HepG2 (cell line): ENCODE data around the gene LAMC1. TPM values are rescaled to one million over a fixed set of nuclear protein-coding genes. Genes with fewer than 3 reads are reported as not detected.

Experiments used
- ADNP ChIP-seq: sonication (generic); formaldehyde crosslinking; IDR thresholded peaks from 2 replicates; pipeline ENCODE4 v1.4.0; 2020; ENCODE audit warnings: missing genetic modification reagents
- FOXA3 ChIP-seq: IDR thresholded peaks from 2 replicates; pipeline ENCODE4 v1.6.1; 2016; ENCODE audit warnings: missing genetic modification reagents, missing compliant biosample characterization
- HMG20A ChIP-seq: IDR thresholded peaks from 2 replicates; pipeline ENCODE4 v1.6.1; 2016; ENCODE audit warnings: borderline replicate concordance
- HMGA1 ChIP-seq: sonication (generic); formaldehyde crosslinking; conservative IDR thresholded peaks from 2 replicates; pipeline ENCODE4 v1.4.0; 2020; ENCODE audit warnings: missing genetic modification reagents
- JARID2 ChIP-seq: sonication (generic); formaldehyde crosslinking; IDR thresholded peaks from 2 replicates; pipeline ENCODE4 v1.8.1; 2023; ENCODE audit warnings: missing genetic modification reagents, inconsistent platforms; ENCODE audit not compliant: insufficient replicate concordance
- NFYC ChIP-seq: IDR thresholded peaks from 2 replicates; pipeline ENCODE4 v1.6.1; 2016; ENCODE audit warnings: missing genetic modification reagents, missing compliant biosample characterization
- NR3C1 ChIP-seq: sonication (generic); formaldehyde crosslinking; IDR thresholded peaks from 2 replicates; pipeline ENCODE4 v1.4.0; 2020; ENCODE audit warnings: missing genetic modification reagents
- ZBTB21 ChIP-seq: sonication (generic); formaldehyde crosslinking; IDR thresholded peaks from 2 replicates; pipeline ENCODE4 v1.4.0; 2020; ENCODE audit warnings: missing genetic modification reagents
- ZMYM2 ChIP-seq: sonication (generic); formaldehyde crosslinking; IDR thresholded peaks from 2 replicates; pipeline ENCODE4 v1.8.0; 2022; ENCODE audit warnings: mild to moderate bottlenecking, missing genetic modification reagents
- ZNF761 ChIP-seq: sonication (generic); formaldehyde crosslinking; conservative IDR thresholded peaks from 2 replicates; pipeline ENCODE4 v1.4.0; 2020; ENCODE audit warnings: mild to moderate bottlenecking, missing genetic modification reagents
- polyA plus RNA-seq, 8 experiments: library from polyadenylated mRNA; depleted of rRNA in 3 of 8; stranded (reverse) in 7 of 8; unstranded in 1 of 8; fragments of >200 nt; fragmentation: Illumina TruSeq in 4 of 8; extraction: Trizol in 4 of 8; gene quantifications; 2 replicates each; pipeline versions ENCODE4 v1.2.1 to v1.2.3, GENCODE V29; 2011 to 2016; ENCODE audit warnings: low read depth in 4 of 8, missing spikeins in 1 of 8, mixed read lengths in 1 of 8; ENCODE audit not compliant: insufficient read depth in 1 of 8
- total RNA-seq, 5 experiments: library from RNA; depleted of rRNA; stranded (reverse); fragments of >200 nt; fragmentation: Illumina TruSeq; extraction: Trizol; gene quantifications; 2 replicates each; pipeline ENCODE4 v1.2.3, GENCODE V29; 2016; ENCODE audit warnings: low read depth in 1 of 5
- TF ChIP-seq, protein P1 (sequence below): sonication (generic); formaldehyde crosslinking; IDR thresholded peaks from 2 replicates; pipeline ENCODE4 v1.4.0; 2020; ENCODE audit warnings: mild to moderate bottlenecking, missing genetic modification reagents, borderline replicate concordance
- TF ChIP-seq, protein P2 (sequence below): sonication (generic); formaldehyde crosslinking; IDR thresholded peaks from 2 replicates; pipeline ENCODE4 v1.4.0; 2020; ENCODE audit warnings: missing genetic modification reagents, borderline replicate concordance
- TF ChIP-seq, protein P3 (sequence below): sonication (generic); formaldehyde crosslinking; IDR thresholded peaks from 2 replicates; pipeline ENCODE4 v1.5.1; 2020; ENCODE audit warnings: mild to moderate bottlenecking, missing genetic modification reagents
- TF ChIP-seq, protein P4 (sequence below): sonication (generic); formaldehyde crosslinking; conservative IDR thresholded peaks from 2 replicates; pipeline ENCODE4 v1.8.0; 2022; ENCODE audit warnings: missing genetic modification reagents

Gene LAMC1
- total and polyA plus RNA-seq, 2 of the 13 experiments (the other 11 are each of a cell fraction or from before 2014, with no cell fraction given), result 58.5 to 137 TPM

DNA sequence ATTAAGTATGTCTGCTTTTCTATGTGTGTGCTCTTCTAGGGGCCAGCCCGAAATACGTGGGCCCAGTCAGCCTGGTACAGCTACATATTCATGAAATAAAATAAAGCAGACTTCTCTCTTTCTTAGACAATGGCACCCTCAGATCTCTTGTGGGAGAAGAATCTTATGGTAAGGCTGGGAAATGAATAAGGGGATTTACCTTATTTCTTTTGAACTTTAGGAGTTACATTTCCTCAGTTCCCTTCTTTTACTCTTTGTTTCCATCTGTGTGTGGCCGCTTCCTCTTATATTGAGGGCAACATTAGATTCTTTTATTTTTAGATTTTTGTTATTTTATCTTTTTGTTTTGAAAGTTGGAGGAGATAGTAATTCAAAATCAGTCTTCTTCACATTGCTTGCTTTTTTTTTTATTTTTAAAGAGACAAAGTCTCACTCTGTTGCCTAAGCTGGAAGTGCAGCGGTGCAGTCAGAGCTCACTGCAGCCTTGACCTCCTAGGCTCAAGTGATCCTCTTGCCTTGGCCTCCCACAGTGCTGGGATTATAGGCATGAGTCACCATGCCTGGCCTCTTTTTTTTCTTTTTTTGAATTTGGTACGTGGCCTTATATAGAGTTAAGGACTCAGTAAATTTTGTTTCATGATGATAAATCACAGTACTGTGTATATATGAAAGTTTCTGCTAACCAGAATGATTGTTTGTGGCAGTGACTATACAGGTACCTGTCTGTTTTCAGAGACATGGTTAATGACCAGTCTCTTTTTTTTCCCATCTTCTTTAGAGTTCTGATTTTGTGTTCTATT, 9.1 kb downstream of the LAMC1 start (continued):
- TF ChIP-seq ADNP (CRISPR knock-in tag), result 0 out of 2 replicates have a peak, but pooled peaks have one; percentile 69
- TF ChIP-seq JARID2 (CRISPR knock-in tag), result no peak
- no peak for TF ChIP-seq HMGA1 (CRISPR knock-in tag)
- TF ChIP-seq, protein P1, sequence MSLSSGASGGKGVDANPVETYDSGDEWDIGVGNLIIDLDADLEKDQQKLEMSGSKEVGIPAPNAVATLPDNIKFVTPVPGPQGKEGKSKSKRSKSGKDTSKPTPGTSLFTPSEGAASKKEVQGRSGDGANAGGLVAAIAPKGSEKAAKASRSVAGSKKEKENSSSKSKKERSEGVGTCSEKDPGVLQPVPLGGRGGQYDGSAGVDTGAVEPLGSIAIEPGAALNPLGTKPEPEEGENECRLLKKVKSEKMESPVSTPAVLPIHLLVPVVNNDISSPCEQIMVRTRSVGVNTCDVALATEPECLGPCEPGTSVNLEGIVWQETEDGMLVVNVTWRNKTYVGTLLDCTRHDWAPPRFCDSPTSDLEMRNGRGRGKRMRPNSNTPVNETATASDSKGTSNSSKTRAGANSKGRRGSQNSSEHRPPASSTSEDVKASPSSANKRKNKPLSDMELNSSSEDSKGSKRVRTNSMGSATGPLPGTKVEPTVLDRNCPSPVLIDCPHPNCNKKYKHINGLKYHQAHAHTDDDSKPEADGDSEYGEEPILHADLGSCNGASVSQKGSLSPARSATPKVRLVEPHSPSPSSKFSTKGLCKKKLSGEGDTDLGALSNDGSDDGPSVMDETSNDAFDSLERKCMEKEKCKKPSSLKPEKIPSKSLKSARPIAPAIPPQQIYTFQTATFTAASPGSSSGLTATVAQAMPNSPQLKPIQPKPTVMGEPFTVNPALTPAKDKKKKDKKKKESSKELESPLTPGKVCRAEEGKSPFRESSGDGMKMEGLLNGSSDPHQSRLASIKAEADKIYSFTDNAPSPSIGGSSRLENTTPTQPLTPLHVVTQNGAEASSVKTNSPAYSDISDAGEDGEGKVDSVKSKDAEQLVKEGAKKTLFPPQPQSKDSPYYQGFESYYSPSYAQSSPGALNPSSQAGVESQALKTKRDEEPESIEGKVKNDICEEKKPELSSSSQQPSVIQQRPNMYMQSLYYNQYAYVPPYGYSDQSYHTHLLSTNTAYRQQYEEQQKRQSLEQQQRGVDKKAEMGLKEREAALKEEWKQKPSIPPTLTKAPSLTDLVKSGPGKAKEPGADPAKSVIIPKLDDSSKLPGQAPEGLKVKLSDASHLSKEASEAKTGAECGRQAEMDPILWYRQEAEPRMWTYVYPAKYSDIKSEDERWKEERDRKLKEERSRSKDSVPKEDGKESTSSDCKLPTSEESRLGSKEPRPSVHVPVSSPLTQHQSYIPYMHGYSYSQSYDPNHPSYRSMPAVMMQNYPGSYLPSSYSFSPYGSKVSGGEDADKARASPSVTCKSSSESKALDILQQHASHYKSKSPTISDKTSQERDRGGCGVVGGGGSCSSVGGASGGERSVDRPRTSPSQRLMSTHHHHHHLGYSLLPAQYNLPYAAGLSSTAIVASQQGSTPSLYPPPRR (CRISPR knock-in tag), result no peak
- TF ChIP-seq ZNF761 (CRISPR knock-in tag), result no peak
- TF ChIP-seq NFYC, result no peak
- TF ChIP-seq ZBTB21 (CRISPR knock-in tag), result no peak
- no peak for TF ChIP-seq HMG20A (CRISPR knock-in tag)
- TF ChIP-seq, protein P2, sequence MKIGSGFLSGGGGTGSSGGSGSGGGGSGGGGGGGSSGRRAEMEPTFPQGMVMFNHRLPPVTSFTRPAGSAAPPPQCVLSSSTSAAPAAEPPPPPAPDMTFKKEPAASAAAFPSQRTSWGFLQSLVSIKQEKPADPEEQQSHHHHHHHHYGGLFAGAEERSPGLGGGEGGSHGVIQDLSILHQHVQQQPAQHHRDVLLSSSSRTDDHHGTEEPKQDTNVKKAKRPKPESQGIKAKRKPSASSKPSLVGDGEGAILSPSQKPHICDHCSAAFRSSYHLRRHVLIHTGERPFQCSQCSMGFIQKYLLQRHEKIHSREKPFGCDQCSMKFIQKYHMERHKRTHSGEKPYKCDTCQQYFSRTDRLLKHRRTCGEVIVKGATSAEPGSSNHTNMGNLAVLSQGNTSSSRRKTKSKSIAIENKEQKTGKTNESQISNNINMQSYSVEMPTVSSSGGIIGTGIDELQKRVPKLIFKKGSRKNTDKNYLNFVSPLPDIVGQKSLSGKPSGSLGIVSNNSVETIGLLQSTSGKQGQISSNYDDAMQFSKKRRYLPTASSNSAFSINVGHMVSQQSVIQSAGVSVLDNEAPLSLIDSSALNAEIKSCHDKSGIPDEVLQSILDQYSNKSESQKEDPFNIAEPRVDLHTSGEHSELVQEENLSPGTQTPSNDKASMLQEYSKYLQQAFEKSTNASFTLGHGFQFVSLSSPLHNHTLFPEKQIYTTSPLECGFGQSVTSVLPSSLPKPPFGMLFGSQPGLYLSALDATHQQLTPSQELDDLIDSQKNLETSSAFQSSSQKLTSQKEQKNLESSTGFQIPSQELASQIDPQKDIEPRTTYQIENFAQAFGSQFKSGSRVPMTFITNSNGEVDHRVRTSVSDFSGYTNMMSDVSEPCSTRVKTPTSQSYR (CRISPR knock-in tag), result no peak
- TF ChIP-seq FOXA3 (CRISPR knock-in tag), result 0 out of 2 replicates have a peak, but pooled peaks have one; percentile 14
- peak; percentile 70; the same call in 1 of the 2 replicates for TF ChIP-seq ZMYM2 (CRISPR knock-in tag)
- TF ChIP-seq, protein P3, sequence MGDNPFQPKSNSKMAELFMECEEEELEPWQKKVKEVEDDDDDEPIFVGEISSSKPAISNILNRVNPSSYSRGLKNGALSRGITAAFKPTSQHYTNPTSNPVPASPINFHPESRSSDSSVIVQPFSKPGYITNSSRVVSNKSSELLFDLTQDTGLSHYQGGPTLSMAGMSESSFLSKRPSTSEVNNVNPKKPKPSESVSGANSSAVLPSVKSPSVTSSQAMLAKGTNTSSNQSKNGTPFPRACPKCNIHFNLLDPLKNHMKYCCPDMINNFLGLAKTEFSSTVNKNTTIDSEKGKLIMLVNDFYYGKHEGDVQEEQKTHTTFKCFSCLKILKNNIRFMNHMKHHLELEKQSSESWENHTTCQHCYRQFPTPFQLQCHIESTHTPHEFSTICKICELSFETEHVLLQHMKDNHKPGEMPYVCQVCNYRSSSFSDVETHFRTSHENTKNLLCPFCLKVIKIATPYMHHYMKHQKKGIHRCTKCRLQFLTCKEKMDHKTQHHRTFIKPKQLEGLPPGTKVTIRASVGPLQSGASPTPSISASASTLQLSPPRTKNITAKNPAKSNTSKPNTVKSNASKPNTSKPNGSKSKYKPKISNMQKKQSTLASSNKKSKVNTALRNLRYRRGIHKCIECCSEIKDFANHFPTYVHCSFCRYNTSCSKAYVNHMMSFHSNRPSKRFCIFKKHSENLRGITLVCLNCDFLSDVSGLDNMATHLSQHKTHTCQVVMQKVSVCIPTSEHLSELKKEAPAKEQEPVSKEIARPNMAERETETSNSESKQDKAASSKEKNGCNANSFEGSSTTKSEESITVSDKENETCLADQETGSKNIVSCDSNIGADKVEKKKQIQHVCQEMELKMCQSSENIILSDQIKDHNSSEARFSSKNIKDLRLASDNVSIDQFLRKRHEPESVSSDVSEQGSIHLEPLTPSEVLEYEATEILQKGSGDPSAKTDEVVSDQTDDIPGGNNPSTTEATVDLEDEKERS (CRISPR knock-in tag), result 0 out of 2 replicates have a peak, but pooled peaks have one; percentile 46
- no peak for TF ChIP-seq NR3C1
- TF ChIP-seq, protein P4, sequence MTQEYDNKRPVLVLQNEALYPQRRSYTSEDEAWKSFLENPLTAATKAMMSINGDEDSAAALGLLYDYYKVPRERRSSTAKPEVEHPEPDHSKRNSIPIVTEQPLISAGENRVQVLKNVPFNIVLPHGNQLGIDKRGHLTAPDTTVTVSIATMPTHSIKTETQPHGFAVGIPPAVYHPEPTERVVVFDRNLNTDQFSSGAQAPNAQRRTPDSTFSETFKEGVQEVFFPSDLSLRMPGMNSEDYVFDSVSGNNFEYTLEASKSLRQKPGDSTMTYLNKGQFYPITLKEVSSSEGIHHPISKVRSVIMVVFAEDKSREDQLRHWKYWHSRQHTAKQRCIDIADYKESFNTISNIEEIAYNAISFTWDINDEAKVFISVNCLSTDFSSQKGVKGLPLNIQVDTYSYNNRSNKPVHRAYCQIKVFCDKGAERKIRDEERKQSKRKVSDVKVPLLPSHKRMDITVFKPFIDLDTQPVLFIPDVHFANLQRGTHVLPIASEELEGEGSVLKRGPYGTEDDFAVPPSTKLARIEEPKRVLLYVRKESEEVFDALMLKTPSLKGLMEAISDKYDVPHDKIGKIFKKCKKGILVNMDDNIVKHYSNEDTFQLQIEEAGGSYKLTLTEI (CRISPR knock-in tag), result no peak
